K562 (cell line): ENCODE data around the gene TMC8. TPM values are rescaled to one million over a fixed set of nuclear protein-coding genes. Genes with fewer than 3 reads are reported as not detected.
A peak's percentile ranks its signal among the peaks of the same experiment; 100 is the strongest.

Experiments used
- ATAC-seq: fragments of 200-7000 bp; cut with Tn5 transposase; 3 replicates; pipeline ENCODE4 v1.9.1; 2020; ENCODE audit warnings: moderate library complexity
- BruUV-seq: library from RNA; stranded (reverse); fragments of 400-500 nt; replicated peaks from 2 replicates; lab custom pipeline; 2021; lab: Mats Ljungman, UMichigan
- CTCF ChIA-PET: fragments of 300-600 bp; formaldehyde crosslinking; extraction: SDS; loops from one replicate; lab custom pipeline; 2021; ENCODE audit warnings: low intra/inter-chr PET ratio; lab: Yijun Ruan, JAX
- POLR2A ChIA-PET: fragments of 300-600, 350-650 bp; sonication (Branson Sonifier 250); formaldehyde crosslinking; extraction: SDS; loops from one replicate; lab custom pipeline; 2021; ENCODE audit warnings: antibody characterized with exemption, inconsistent platforms; lab: Yijun Ruan, JAX
- DNase-seq, 4 experiments: peaks; one replicate each; pipeline versions ENCODE4 v3.0.0 to v3.0.0-alpha.2; 2011 to 2018; ENCODE audit warnings: low spot score in 3 of 4, mixed read lengths in 3 of 4; ENCODE audit errors: extremely low read depth in 1 of 4
- FAIRE-seq: peaks from 2 replicates; lab custom pipeline; 2011; peaks lifted over from hg19 to GRCh38; lab: Jason Lieb, UNC
- H2AFZ ChIP-seq: 2 replicates; pipeline ENCODE4 v1.6.0; 2011; ENCODE audit warnings: low read depth, low read length, control low read depth, inconsistent platforms
- H3K27ac ChIP-seq: fragments of 200-600 bp; 3 replicates; pipeline ENCODE4 v1.8.0; 2011; ENCODE audit warnings: low read depth, mild to moderate bottlenecking, control low read depth, inconsistent platforms, low read length, moderate library complexity, mixed read lengths; ENCODE audit errors: extremely low read depth
- H3K27me3 ChIP-seq, 2 experiments: fragments of 300-600 bp in 1 of 2; 2 replicates in 1 of 2; 3 replicates in 1 of 2; pipeline versions ENCODE4 v1.6.0 to v1.8.0; 2011; ENCODE audit warnings: inconsistent platforms in 2 of 2, low read length in 2 of 2, mild to moderate bottlenecking in 1 of 2, mixed read lengths in 1 of 2, moderate library complexity in 1 of 2; ENCODE audit not compliant: control insufficient read depth in 2 of 2, insufficient read depth in 2 of 2
- H3K36me3 ChIP-seq: fragments of 300-600 bp; 3 replicates; pipeline ENCODE4 v1.8.0; 2011; ENCODE audit warnings: mild to moderate bottlenecking, low read length, inconsistent platforms; ENCODE audit not compliant: control insufficient read depth, insufficient read depth
- H3K4me1 ChIP-seq, 2 experiments: fragments of 200-600 bp in 1 of 2; replicated peaks in 1 of 2; 2 replicates in 1 of 2; 3 replicates in 1 of 2; pipeline versions ENCODE4 v1.5.1 to v1.8.0; 2011; ENCODE audit warnings: inconsistent platforms in 2 of 2, low read length in 2 of 2, mild to moderate bottlenecking in 1 of 2, mixed read lengths in 1 of 2, moderate library complexity in 1 of 2; ENCODE audit not compliant: control insufficient read depth in 2 of 2, insufficient read depth in 2 of 2
- H3K4me2 ChIP-seq: 2 replicates; pipeline ENCODE4 v1.6.1; 2011; ENCODE audit warnings: low read length, control low read depth, inconsistent platforms, mixed read lengths; ENCODE audit not compliant: insufficient read depth
- H3K4me3 ChIP-seq: fragments of 200-600 bp; sonication (generic), shearing (Covaris generic); 2 replicates; pipeline ENCODE4 v1.5.1; 2016; ENCODE audit warnings: control low read depth, inconsistent platforms
- H3K79me2 ChIP-seq: fragments of 200-600 bp; 3 replicates; pipeline ENCODE4 v1.8.0; 2011; ENCODE audit warnings: low read length, inconsistent platforms; ENCODE audit not compliant: control insufficient read depth, insufficient read depth
- H3K9ac ChIP-seq, 2 experiments: 2 replicates each; pipeline versions ENCODE4 v1.6.0 to v1.6.1; 2011; ENCODE audit warnings: low read depth in 2 of 2, low read length in 2 of 2, control low read depth in 1 of 2, inconsistent platforms in 1 of 2, mild to moderate bottlenecking in 1 of 2, mixed read lengths in 1 of 2; ENCODE audit not compliant: insufficient read depth in 1 of 2
- H3K9me1 ChIP-seq: one replicate; pipeline ENCODE4 v1.6.0; 2011; ENCODE audit warnings: inconsistent platforms, mild to moderate bottlenecking, low read length, moderate library complexity; ENCODE audit not compliant: control insufficient read depth, insufficient read depth
- H3K9me3 ChIP-seq: replicated peaks from 2 replicates; pipeline ENCODE4 v1.5.1; 2011; ENCODE audit warnings: low read depth, low read length, inconsistent platforms; ENCODE audit not compliant: control insufficient read depth, insufficient read depth
- H4K20me1 ChIP-seq: replicated peaks from 2 replicates; pipeline ENCODE4 v1.6.1; 2011; ENCODE audit warnings: low read length, inconsistent platforms, mixed read lengths; ENCODE audit not compliant: control insufficient read depth, insufficient read depth
- POLR2AphosphoS5 ChIP-seq: IDR thresholded peaks from 2 replicates; pipeline ENCODE4 v1.6.1; 2011; ENCODE audit warnings: mild to moderate bottlenecking, low read depth, low read length, moderate library complexity; ENCODE audit not compliant: control insufficient read depth, insufficient read depth
- RBFOX2 ChIP-seq: fragments of 200-400 bp; formaldehyde crosslinking; IDR thresholded peaks from 2 replicates; pipeline ENCODE4 v1.6.1; 2017; ENCODE audit warnings: low read depth, mild to moderate bottlenecking, low read length, moderate library complexity
- ZNF780A ChIP-seq: fragments of 250-450 bp; sonication (Bioruptor Pico); IDR thresholded peaks from 2 replicates; pipeline ENCODE4 v1.5.0; 2021; ENCODE audit warnings: mild to moderate bottlenecking
- WGBS: fragments of 100-300 bp; shearing (Covaris generic); methylation state at CpG from one replicate; pipeline ENCODE4 v1.1.6; 2016; ENCODE audit warnings: low coverage, mixed read lengths; ENCODE audit not compliant: insufficient coverage; ENCODE audit errors: missing lambda C conversion rate; 5-methylcytosine and 5-hydroxymethylcytosine counted together
- in situ Hi-C: fragments of 300-500 bp; cut with MboI; formaldehyde crosslinking; loops from 4 replicates; pipeline ENCODE4 v1.15.0; 2018; ENCODE audit warnings: inconsistent platforms, mixed read lengths
- intact Hi-C: fragments of 100-400 bp; cut with micrococcal nuclease; formaldehyde crosslinking; loops from 2 replicates; pipeline ENCODE4 v1.14.2; 2022
- polyA plus RNA-seq, 8 experiments: library from polyadenylated mRNA; depleted of rRNA in 4 of 8; stranded (reverse) in 5 of 8; unstranded in 3 of 8; fragments of >200 nt; fragmentation: Nextera tagmentation in 2 of 8; fragmentation: Illumina TruSeq in 1 of 8; extraction: Ambion mirVana in 2 of 8; extraction: Trizol in 1 of 8; gene quantifications; 2 replicates each; pipeline versions ENCODE4 v1.2.1 to v1.2.3, GENCODE V29; 2011 to 2014; ENCODE audit warnings: inconsistent platforms in 1 of 8, missing spikeins in 1 of 8
- total RNA-seq, 7 experiments: library from RNA; depleted of rRNA in 6 of 7; stranded (reverse); fragments of >200 nt in 6 of 7; fragmentation: Illumina TruSeq in 2 of 7; extraction: Trizol in 2 of 7; gene quantifications; 2 replicates each; pipeline versions ENCODE4 v1.2.1 to v1.2.3, GENCODE V29; 2011 to 2021; ENCODE audit warnings: low replicate concordance in 1 of 7

TMC8 gene
- total and polyA plus RNA-seq, 9 of the 15 experiments (the other 6 are each of a cell fraction or from before 2014, with no cell fraction given), result 0.13 to 10.9 (median 2.8) TPM

DNA sequence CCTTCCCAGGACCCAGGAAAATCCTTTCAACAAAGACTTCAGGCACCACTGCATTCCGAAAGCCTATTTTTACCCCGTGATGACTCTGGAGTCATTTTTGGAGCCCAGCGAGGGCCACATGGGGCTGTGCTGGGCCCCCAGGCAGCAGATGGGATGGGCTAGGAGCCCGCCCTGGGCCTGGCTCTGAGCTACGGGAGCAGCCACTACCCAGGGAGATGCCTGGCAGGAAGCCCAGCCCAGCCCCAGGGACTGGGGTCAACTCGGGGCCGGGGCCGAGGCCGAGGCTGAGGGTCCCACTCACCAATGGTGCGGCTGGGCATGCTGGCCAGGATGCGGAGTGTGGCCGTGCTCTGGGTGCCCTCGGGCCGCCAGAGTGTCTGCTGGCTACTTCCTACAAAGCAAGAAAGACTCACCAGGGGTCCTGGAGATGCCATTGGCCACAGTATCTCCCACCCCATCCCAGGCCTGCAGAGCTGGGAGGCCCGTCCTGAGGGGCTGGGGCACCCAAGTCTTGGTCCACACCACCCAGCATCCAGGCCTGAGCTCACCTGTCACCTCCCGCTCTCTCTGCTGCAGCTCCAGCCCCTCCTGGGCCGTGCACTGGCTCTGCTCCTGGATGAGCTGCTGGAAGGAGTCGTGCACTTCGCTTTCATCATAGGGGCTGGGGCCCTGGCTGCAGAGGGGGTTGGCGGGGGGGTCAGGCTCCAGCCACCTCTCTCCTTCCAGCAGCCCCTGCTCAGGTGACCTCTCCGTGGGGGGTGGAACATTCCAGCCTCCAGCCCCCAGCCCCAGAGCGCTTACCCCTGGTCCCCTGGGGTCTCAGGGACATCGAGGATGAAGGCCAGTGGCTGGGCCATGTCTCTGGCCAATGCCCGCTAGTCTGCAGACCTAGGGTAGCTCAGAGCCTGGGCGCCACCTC lies 4.3 kb upstream of the TMC8 start:
- no peak for TF ChIP-seq ZNF780A
- TF ChIP-seq RBFOX2, result peak; percentile 10; the same call in 1 of the 2 replicates
- TF ChIP-seq POLR2AphosphoS5, result peak; percentile 10; the same call in 1 of the 2 replicates
- POLR2A ChIA-PET, result interaction anchor here (0.7 to 2.2 kb wide), 4 partner anchors 9 to 948 kb away, joined by 3 to 14 read pairs (median 6); partner anchors contain the start of genes AFMID and TK1
- in situ Hi-C loops (no loop called here), intact Hi-C loops (loop anchor here (5.0 kb wide), 1 partner anchor 41 kb away; the partner anchor contains the start of gene SYNGR2)
- WGBS, result 87% methylated on average over 19 of the region's 25 CpGs
- no peak for ATAC-seq
- Histone ChIP-seq H3K4me2 (peak overlapping the region; percentile 81), H3K9me3 (no peaks in the 10 kb centered on the region), H3K27me3 (no peaks in the 10 kb centered on the region), H3K36me3 (peaks cover 59% of the 10 kb centered on the region), H3K4me3 (peak overlapping the region; percentile 98; the same call in 1 of the 2 replicates), H3K79me2 (peaks cover 89% of the 10 kb centered on the region), H2AFZ (no peak overlapping the region), H4K20me1 (no peaks in the 10 kb centered on the region; the same call in 1 of the 2 replicates), H3K9me1 (no peaks in the 10 kb centered on the region), H3K9ac (peak overlapping the region; percentile 82 to 95; a peak in 3 of 4 replicates), H3K27ac (peak overlapping the region; percentile 81), H3K4me1 (peaks cover 29 to 85% of the 10 kb centered on the region in 2 experiments)
- BruUV-seq, result no TSS peak
- CTCF ChIA-PET, result no interaction called here
- peak in 1 of 4 experiments; percentile 10 for DNase-seq
- FAIRE-seq, result no peak
